IMR-90 (cell line): Measurements from ENCODE around the gene DTL. TPM values are rescaled to one million over a fixed set of nuclear protein-coding genes. Genes with fewer than 3 reads are reported as not detected.

ENCODE experiments used
- ATAC-seq: fragments of 200-7000 bp; cut with Tn5 transposase; 2 replicates; pipeline ENCODE4 v1.9.1; 2020; ENCODE audit warnings: low read depth, mild to moderate bottlenecking, moderate library complexity
- BruUV-seq: library from RNA; stranded (reverse); fragments of 400-500 nt; replicated peaks from 2 replicates; lab custom pipeline; 2021; lab: Mats Ljungman, UMichigan
- CTCF ChIA-PET: fragments of 300-600 bp; formaldehyde crosslinking; extraction: SDS; loops from one replicate; lab custom pipeline; 2021; ENCODE audit warnings: antibody characterized with exemption; lab: Yijun Ruan, JAX
- POLR2A ChIA-PET: fragments of 300-600 bp; sonication (Branson Sonifier 250); formaldehyde crosslinking; loops from one replicate; lab custom pipeline; 2022; ENCODE audit warnings: antibody characterized with exemption; ENCODE audit not compliant: unreplicated experiment; lab: Charles Lee
- DNase-seq: peaks from one replicate; pipeline ENCODE4 v3.0.0; 2013
- H2AFZ ChIP-seq: replicated peaks from 2 replicates; pipeline ENCODE3; 2013; ENCODE audit warnings: low read length, mild to moderate bottlenecking; ENCODE audit not compliant: poor library complexity
- H2AK5ac ChIP-seq: 2 replicates; pipeline ENCODE4 v1.6.1; 2013; ENCODE audit warnings: low read depth, low read length, inconsistent platforms
- H2AK9ac ChIP-seq: replicated peaks from 2 replicates; pipeline ENCODE3; 2013; ENCODE audit warnings: mild to moderate bottlenecking, low read depth, low read length, moderate library complexity; ENCODE audit not compliant: poor library complexity
- H2BK120ac ChIP-seq: 2 replicates; pipeline ENCODE4 v1.6.1; 2013; ENCODE audit warnings: low read depth, low read length, inconsistent platforms
- H2BK15ac ChIP-seq: 3 replicates; pipeline ENCODE4 v1.6.1; 2013; ENCODE audit warnings: low read depth, low read length, inconsistent platforms
- H2BK20ac ChIP-seq: 2 replicates; pipeline ENCODE4 v1.6.1; 2013; ENCODE audit warnings: low read depth, mild to moderate bottlenecking, inconsistent platforms, low read length, moderate library complexity
- H2BK5ac ChIP-seq: 2 replicates; pipeline ENCODE4 v1.6.1; 2013; ENCODE audit warnings: mild to moderate bottlenecking, low read depth, low read length, inconsistent platforms; ENCODE audit not compliant: poor library complexity, severe bottlenecking
- H3K14ac ChIP-seq: replicated peaks from 2 replicates; pipeline ENCODE4 v1.6.1; 2013; ENCODE audit warnings: low read depth, low read length, inconsistent platforms
- H3K18ac ChIP-seq: 2 replicates; pipeline ENCODE4 v1.6.1; 2013; ENCODE audit warnings: low read depth, low read length, control low read depth
- H3K23ac ChIP-seq: 2 replicates; pipeline ENCODE4 v1.6.1; 2013; ENCODE audit warnings: low read depth, low read length, inconsistent platforms
- H3K27ac ChIP-seq: 2 replicates; pipeline ENCODE4 v1.5.1; 2013; ENCODE audit warnings: mild to moderate bottlenecking, control low read depth, low read length; ENCODE audit not compliant: insufficient read depth
- H3K27me3 ChIP-seq: 2 replicates; pipeline ENCODE4 v1.6.1; 2013; ENCODE audit warnings: low read length; ENCODE audit not compliant: control insufficient read depth, insufficient read depth
- H3K36me3 ChIP-seq: 2 replicates; pipeline ENCODE4 v1.6.1; 2013; ENCODE audit warnings: low read length, mixed read lengths; ENCODE audit not compliant: control insufficient read depth, insufficient read depth
- H3K4ac ChIP-seq: 2 replicates; pipeline ENCODE4 v1.6.1; 2013; ENCODE audit warnings: low read depth, low read length, inconsistent platforms
- H3K4me1 ChIP-seq: 2 replicates; pipeline ENCODE4 v1.6.1; 2013; ENCODE audit warnings: low read length, mixed read lengths; ENCODE audit not compliant: control insufficient read depth, insufficient read depth
- H3K4me2 ChIP-seq: 2 replicates; pipeline ENCODE4 v1.6.1; 2013; ENCODE audit warnings: low read depth, mild to moderate bottlenecking, control low read depth, low read length, moderate library complexity
- H3K4me3 ChIP-seq: 2 replicates; pipeline ENCODE4 v1.5.1; 2013; ENCODE audit warnings: low read depth, mild to moderate bottlenecking, control low read depth, low read length, moderate library complexity; ENCODE audit not compliant: insufficient read depth
- H3K56ac ChIP-seq: 2 replicates; pipeline ENCODE4 v1.6.1; 2013; ENCODE audit warnings: low read length, inconsistent platforms; ENCODE audit not compliant: insufficient read depth; ENCODE audit errors: extremely low read depth
- H3K79me1 ChIP-seq, 2 experiments: 2 replicates each; pipeline ENCODE4 v1.6.1; 2013; ENCODE audit warnings: low read length in 2 of 2, inconsistent platforms in 1 of 2, low read depth in 1 of 2
- H3K9ac ChIP-seq: 2 replicates; pipeline ENCODE4 v1.6.1; 2013; ENCODE audit warnings: low read depth, low read length, control low read depth
- H3K9me1 ChIP-seq: 2 replicates; pipeline ENCODE4 v1.6.1; 2013; ENCODE audit warnings: low read length, inconsistent platforms; ENCODE audit not compliant: insufficient read depth
- H3K9me3 ChIP-seq: 2 replicates; pipeline ENCODE4 v1.6.1; 2013; ENCODE audit warnings: low read length; ENCODE audit not compliant: control insufficient read depth, insufficient read depth
- H4K20me1 ChIP-seq: 2 replicates; pipeline ENCODE4 v1.6.1; 2013; ENCODE audit warnings: low read length, inconsistent platforms; ENCODE audit not compliant: insufficient read depth
- H4K5ac ChIP-seq: 2 replicates; pipeline ENCODE4 v1.6.1; 2013; ENCODE audit warnings: mild to moderate bottlenecking, low read depth, low read length, control low read depth
- H4K8ac ChIP-seq, 2 experiments: 2 replicates each; pipeline ENCODE4 v1.6.1; 2013; ENCODE audit warnings: low read depth in 2 of 2, low read length in 2 of 2, control low read depth in 1 of 2, inconsistent platforms in 1 of 2
- H4K91ac ChIP-seq: 2 replicates; pipeline ENCODE4 v1.6.1; 2013; ENCODE audit warnings: low read depth, low read length, inconsistent platforms; ENCODE audit not compliant: insufficient read depth
- FOS ChIP-seq: fragments of 150-350 bp; IDR thresholded peaks from 2 replicates; pipeline ENCODE4 v1.6.1; 2016; ENCODE audit warnings: low read depth, low read length
- MAFK ChIP-seq: IDR thresholded peaks from 2 replicates; pipeline ENCODE4 v1.6.1; 2012; ENCODE audit warnings: low read depth, low read length, improper control_type of control experiment
- NFE2L2 ChIP-seq: fragments of 150-350 bp; IDR thresholded peaks from 2 replicates; pipeline ENCODE4 v1.6.1; 2016; ENCODE audit warnings: low read depth, mild to moderate bottlenecking, low read length
- WGBS, 2 experiments: methylation state at CpG; one replicate each; pipeline versions ENCODE4 v1.1.5 to v1.1.7; 2013; ENCODE audit warnings: missing lambda C conversion rate in 2 of 2; ENCODE audit not compliant: insufficient read length in 1 of 2; ENCODE audit errors: extremely low coverage in 2 of 2; 5-methylcytosine and 5-hydroxymethylcytosine counted together
- dilution Hi-C: fragments of 300-500 bp; cut with HindIII; formaldehyde crosslinking; loops from one replicate; pipeline ENCODE4 v1.14.3; 2018; ENCODE audit warnings: low sequenced_read_pairs; ENCODE audit not compliant: unreplicated experiment
- in situ Hi-C: fragments of 300-500 bp; cut with MboI; formaldehyde crosslinking; loops from 3 replicates; pipeline ENCODE4 v1.14.3; 2019; ENCODE audit warnings: low sequenced_read_pairs, inconsistent platforms, mixed read lengths
- intact Hi-C: fragments of 100-400 bp; cut with micrococcal nuclease; formaldehyde crosslinking; loops from 2 replicates; pipeline ENCODE4 v1.10.0; 2022
- polyA plus RNA-seq, 3 experiments: library from polyadenylated mRNA; depleted of rRNA; stranded (reverse); fragments of >200 nt; gene quantifications; 2 replicates each; pipeline ENCODE4 v1.2.3, GENCODE V29; 2012; ENCODE audit warnings: low replicate concordance in 1 of 3
- total RNA-seq: library from RNA; depleted of rRNA; stranded (reverse); fragments of >200 nt; gene quantifications from 2 replicates; pipeline ENCODE4 v1.2.3, GENCODE V29; 2012
- TF ChIP-seq, protein P1 (sequence below): fragments of 150-350 bp; IDR thresholded peaks from 2 replicates; pipeline ENCODE4 v1.6.1; 2016; ENCODE audit warnings: low read depth, mild to moderate bottlenecking, low read length, moderate library complexity, borderline replicate concordance
- TF ChIP-seq, protein P2 (sequence below): conservative IDR thresholded peaks from 2 replicates; pipeline ENCODE4 v1.5.1; 2012; ENCODE audit warnings: mild to moderate bottlenecking, low read depth, low read length, improper control_type of control experiment

DTL gene
- total and polyA plus RNA-seq, 2 of the 4 experiments (the other 2 are of a cell fraction) = 11.8 to 19.9 TPM

DNA sequence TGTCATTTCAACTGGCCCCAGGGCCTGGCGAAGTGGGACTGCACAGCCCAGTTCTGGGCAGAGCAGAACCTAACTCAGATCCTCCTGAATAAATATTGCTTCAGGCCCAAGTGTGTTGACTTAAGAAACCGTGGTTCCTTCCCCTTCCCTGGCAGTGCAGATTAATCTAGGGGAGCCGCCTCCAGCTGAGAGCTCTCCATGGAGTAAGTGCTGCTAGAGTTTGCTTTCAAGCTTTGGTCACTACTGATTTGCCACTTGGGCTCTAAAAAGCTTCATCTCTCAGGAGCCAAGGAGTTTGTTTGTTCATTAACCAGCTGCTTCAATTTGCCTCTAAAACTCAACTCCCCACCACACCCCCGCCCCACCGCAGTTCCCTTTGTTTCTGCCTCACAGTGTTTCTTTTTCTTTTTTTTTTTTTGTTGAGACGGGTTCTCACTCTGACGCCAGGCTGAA, 112.1 kb downstream of the DTL start:
- in situ Hi-C loops (no loop called here), dilution Hi-C loops (no loop called here), intact Hi-C loops (no loop called here)
- H3K9ac ChIP-seq = no peak overlapping the region
- no peak for DNase-seq
- H2BK5ac ChIP-seq = no peak overlapping the region
- POLR2A ChIA-PET = no interaction called here
- no peak overlapping the region for H3K14ac ChIP-seq
- H3K4me3 ChIP-seq = no peak overlapping the region
- no peak overlapping the region for H3K4me2 ChIP-seq
- H3K4ac ChIP-seq = no peak overlapping the region
- no peak overlapping the region for H3K27ac ChIP-seq
- no peak overlapping the region for H2BK20ac ChIP-seq
- no peaks in the 10 kb centered on the region for H3K9me3 ChIP-seq
- H4K5ac ChIP-seq = no peak overlapping the region
- CTCF ChIA-PET = interaction anchor here (0.6 kb wide), 1 partner anchor 16 kb away, joined by 4 read pairs; no protein-coding TSS in a partner anchor
- H3K36me3 ChIP-seq = no peaks in the 10 kb centered on the region
- H3K4me1 ChIP-seq = no peaks in the 10 kb centered on the region
- H3K27me3 ChIP-seq = no peaks in the 10 kb centered on the region
- no peaks in the 10 kb centered on the region for H3K79me1 ChIP-seq
- no peak overlapping the region for H4K8ac ChIP-seq
- BruUV-seq = no TSS peak
- no peak overlapping the region for H2AFZ ChIP-seq
- H2AK5ac ChIP-seq = no peak overlapping the region
- H3K23ac ChIP-seq = no peak overlapping the region
- no peak overlapping the region for H3K56ac ChIP-seq
- H2BK15ac ChIP-seq = no peak overlapping the region
- no peak for ATAC-seq
- no peak overlapping the region for H2BK120ac ChIP-seq
- no peak overlapping the region for H2AK9ac ChIP-seq
- no peaks in the 10 kb centered on the region for H4K20me1 ChIP-seq
- no peaks in the 10 kb centered on the region for H3K9me1 ChIP-seq
- TF ChIP-seq, protein P1, sequence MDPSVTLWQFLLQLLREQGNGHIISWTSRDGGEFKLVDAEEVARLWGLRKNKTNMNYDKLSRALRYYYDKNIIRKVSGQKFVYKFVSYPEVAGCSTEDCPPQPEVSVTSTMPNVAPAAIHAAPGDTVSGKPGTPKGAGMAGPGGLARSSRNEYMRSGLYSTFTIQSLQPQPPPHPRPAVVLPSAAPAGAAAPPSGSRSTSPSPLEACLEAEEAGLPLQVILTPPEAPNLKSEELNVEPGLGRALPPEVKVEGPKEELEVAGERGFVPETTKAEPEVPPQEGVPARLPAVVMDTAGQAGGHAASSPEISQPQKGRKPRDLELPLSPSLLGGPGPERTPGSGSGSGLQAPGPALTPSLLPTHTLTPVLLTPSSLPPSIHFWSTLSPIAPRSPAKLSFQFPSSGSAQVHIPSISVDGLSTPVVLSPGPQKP = no peak
- TF ChIP-seq MAFK (no peak), FOS (no peak), NFE2L2 (no peak)
- TF ChIP-seq, protein P2, sequence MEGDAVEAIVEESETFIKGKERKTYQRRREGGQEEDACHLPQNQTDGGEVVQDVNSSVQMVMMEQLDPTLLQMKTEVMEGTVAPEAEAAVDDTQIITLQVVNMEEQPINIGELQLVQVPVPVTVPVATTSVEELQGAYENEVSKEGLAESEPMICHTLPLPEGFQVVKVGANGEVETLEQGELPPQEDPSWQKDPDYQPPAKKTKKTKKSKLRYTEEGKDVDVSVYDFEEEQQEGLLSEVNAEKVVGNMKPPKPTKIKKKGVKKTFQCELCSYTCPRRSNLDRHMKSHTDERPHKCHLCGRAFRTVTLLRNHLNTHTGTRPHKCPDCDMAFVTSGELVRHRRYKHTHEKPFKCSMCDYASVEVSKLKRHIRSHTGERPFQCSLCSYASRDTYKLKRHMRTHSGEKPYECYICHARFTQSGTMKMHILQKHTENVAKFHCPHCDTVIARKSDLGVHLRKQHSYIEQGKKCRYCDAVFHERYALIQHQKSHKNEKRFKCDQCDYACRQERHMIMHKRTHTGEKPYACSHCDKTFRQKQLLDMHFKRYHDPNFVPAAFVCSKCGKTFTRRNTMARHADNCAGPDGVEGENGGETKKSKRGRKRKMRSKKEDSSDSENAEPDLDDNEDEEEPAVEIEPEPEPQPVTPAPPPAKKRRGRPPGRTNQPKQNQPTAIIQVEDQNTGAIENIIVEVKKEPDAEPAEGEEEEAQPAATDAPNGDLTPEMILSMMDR = no peak
- WGBS, 2 experiments = no CpG with 5 or more reads among the region's 7 CpGs
- no peak overlapping the region for H3K18ac ChIP-seq
- no peak overlapping the region for H4K91ac ChIP-seq
